Skin epidermis (tissue), 12 donors: ENCODE data around the gene TCP11L2.

Source experiments
- H3K27ac ChIP-seq, 21 experiments: fragments of 200-600 bp; sonication (generic) in 11 of 21; one replicate each; pipeline ENCODE4 v1.5.0; 2020; ENCODE audit warnings: mild to moderate bottlenecking in 3 of 21, inconsistent platforms in 2 of 21, moderate library complexity in 2 of 21
- H3K4me3 ChIP-seq, 7 experiments: fragments of 200-600 bp; sonication (generic) in 2 of 7; one replicate each; pipeline ENCODE4 v1.5.0; 2020; ENCODE audit warnings: inconsistent platforms in 2 of 7, mild to moderate bottlenecking in 2 of 7, moderate library complexity in 1 of 7

Gene TCP11L2

GRCh38 chr12:106302401-106303201 is at the start of gene TCP11L2:
TCP11L2 (plus strand) TSS chr12:106302733; CDS start chr12:106311076, 8,343 bp downstream.
- Histone ChIP-seq H3K27ac (peak within 1 kb of the TSS; percentile 79 to 100 (median 98)), H3K4me3 (peak within 1 kb of the TSS; percentile 78 to 93 (median 88))

- H3K27ac ChIP-seq = no peak overlapping the region
- H3K4me3 ChIP-seq = no peak overlapping the region
These were observed 47.8 kb upstream of the TCP11L2 start for GRCh38 chr12:106254724-106255123.

GRCh38 chr12:106255493-106255892 is 47.0 kb upstream of the TCP11L2 start:
- no peak overlapping the region for H3K27ac ChIP-seq
- no peak overlapping the region for H3K4me3 ChIP-seq

- Histone ChIP-seq H3K27ac (no peak overlapping the region), H3K4me3 (no peak overlapping the region)
These were observed 46.6 kb upstream of the TCP11L2 start for GRCh38 chr12:106255952-106256351.

- H3K27ac ChIP-seq = no peak overlapping the region
- no peak overlapping the region for H3K4me3 ChIP-seq
These were observed 46.0 kb upstream of the TCP11L2 start for GRCh38 chr12:106256524-106256923.

GRCh38 chr12:106258226-106258625 is 44.3 kb upstream of the TCP11L2 start:
- H3K4me3 ChIP-seq = no peak overlapping the region
- no peak overlapping the region for H3K27ac ChIP-seq

- H3K27ac ChIP-seq = no peak overlapping the region
These were observed 43.6 kb upstream of the TCP11L2 start for GRCh38 chr12:106258935-106259334.

GRCh38 chr12:106265116-106265515 is 37.4 kb upstream of the TCP11L2 start:
- H3K4me3 ChIP-seq = no peak overlapping the region
- H3K27ac ChIP-seq = no peak overlapping the region

More at GRCh38 chr12:106258935-106259334, 43.6 kb upstream of the TCP11L2 start:
- no peak overlapping the region for H3K4me3 ChIP-seq

- no peak overlapping the region for H3K4me3 ChIP-seq
- H3K27ac ChIP-seq = no peak overlapping the region
These were observed 35.0 kb upstream of the TCP11L2 start for GRCh38 chr12:106267535-106267934.

- Histone ChIP-seq H3K27ac (no peak overlapping the region), H3K4me3 (no peak overlapping the region)
These were observed 33.3 kb upstream of the TCP11L2 start for GRCh38 chr12:106269150-106269771.

- Histone ChIP-seq H3K4me3 (no peak overlapping the region), H3K27ac (peak overlapping the region in 8 of 21 experiments; percentile 2 to 47 (median 16))
These were observed 30.7 kb upstream of the TCP11L2 start for GRCh38 chr12:106271575-106272505.

GRCh38 chr12:106273491-106273890 is 29.0 kb upstream of the TCP11L2 start:
- H3K4me3 ChIP-seq = no peak overlapping the region
- no peak overlapping the region for H3K27ac ChIP-seq

- Histone ChIP-seq H3K4me3 (no peak overlapping the region), H3K27ac (peak overlapping the region in 4 of 21 experiments; percentile 5 to 62 (median 13))
These were observed 28.5 kb upstream of the TCP11L2 start for GRCh38 chr12:106274012-106274411.

GRCh38 chr12:106274575-106275121 is 27.9 kb upstream of the TCP11L2 start:
- H3K4me3 ChIP-seq = no peak overlapping the region
- H3K27ac ChIP-seq = peak overlapping the region in 7 of 21 experiments; percentile 2 to 62 (median 8)

- Histone ChIP-seq H3K4me3 (no peak overlapping the region), H3K27ac (peak overlapping the region in 1 of 21 experiments; percentile 16)
These were observed 27.1 kb upstream of the TCP11L2 start for GRCh38 chr12:106275458-106275857.

GRCh38 chr12:106276032-106276740 is 26.3 kb upstream of the TCP11L2 start:
- Histone ChIP-seq H3K4me3 (no peak overlapping the region), H3K27ac (no peak overlapping the region)

GRCh38 chr12:106280106-106280505 is 22.4 kb upstream of the TCP11L2 start:
- no peak overlapping the region for H3K27ac ChIP-seq

GRCh38 chr12:106281056-106281782 is 21.3 kb upstream of the TCP11L2 start:
- H3K4me3 ChIP-seq = no peak overlapping the region
- no peak overlapping the region for H3K27ac ChIP-seq

More at GRCh38 chr12:106280106-106280505, 22.4 kb upstream of the TCP11L2 start:
- no peak overlapping the region for H3K4me3 ChIP-seq
